GM23338 (cell line): ENCODE data around the gene HEPACAM. TPM values are rescaled to one million over a fixed set of nuclear protein-coding genes. Genes with fewer than 3 reads are reported as not detected.

ENCODE experiments used
- ATAC-seq: fragments of 200-7000 bp; cut with Tn5 transposase; 3 replicates; pipeline ENCODE4 v1.9.1; 2020
- DNase-seq: peaks from one replicate; pipeline ENCODE4 v3.0.0-alpha.2; 2015; ENCODE audit warnings: low spot score
- H2AFZ ChIP-seq: fragments of 200-600 bp; sonication (generic); 2 replicates; pipeline ENCODE4 v1.8.0; 2016; ENCODE audit warnings: antibody characterized with exemption, mild to moderate bottlenecking, moderate library complexity
- H3F3A ChIP-seq: fragments of 200-600 bp; sonication (generic); replicated peaks from 2 replicates; pipeline ENCODE4 v1.8.0; 2017; ENCODE audit warnings: antibody characterized with exemption, mixed run types, low read depth
- H3K27ac ChIP-seq: fragments of 200-600 bp; sonication (generic); 2 replicates; pipeline ENCODE4 v1.6.1; 2016; ENCODE audit warnings: low read depth
- H3K27me3 ChIP-seq: fragments of 200-600 bp; sonication (generic); 2 replicates; pipeline ENCODE4 v1.8.0; 2016; ENCODE audit warnings: mild to moderate bottlenecking, mixed run types, moderate library complexity; ENCODE audit not compliant: insufficient read depth
- H3K36me3 ChIP-seq: fragments of 200-600 bp; sonication (generic); 2 replicates; pipeline ENCODE4 v1.8.0; 2016; ENCODE audit warnings: mild to moderate bottlenecking; ENCODE audit not compliant: insufficient read depth
- H3K4me1 ChIP-seq: fragments of 200-600 bp; sonication (generic); 2 replicates; pipeline ENCODE4 v1.8.0; 2016; ENCODE audit warnings: mild to moderate bottlenecking, moderate library complexity; ENCODE audit not compliant: insufficient read depth
- H3K4me2 ChIP-seq: fragments of 200-600 bp; sonication (generic); 2 replicates; pipeline ENCODE4 v1.7.1; 2017; ENCODE audit warnings: mixed run types
- H3K4me3 ChIP-seq: fragments of 200-600 bp; sonication (generic); 2 replicates; pipeline ENCODE4 v1.6.1; 2016; ENCODE audit warnings: mixed run types
- H3K79me2 ChIP-seq: fragments of 200-600 bp; sonication (generic); replicated peaks from 2 replicates; pipeline ENCODE4 v1.8.0; 2017; ENCODE audit warnings: mild to moderate bottlenecking; ENCODE audit not compliant: insufficient read depth
- H3K9me2 ChIP-seq: fragments of 200-600 bp; sonication (generic); 2 replicates; pipeline ENCODE4 v1.8.0; 2017; ENCODE audit not compliant: insufficient read depth
- H4K20me1 ChIP-seq: fragments of 200-600 bp; sonication (generic); replicated peaks from 2 replicates; pipeline ENCODE4 v1.8.0; 2017; ENCODE audit warnings: mild to moderate bottlenecking; ENCODE audit not compliant: insufficient read depth
- H3K27ac Mint-ChIP-seq: 2 replicates; pipeline ENCODE4 v1.8.0; 2020; ENCODE audit warnings: inconsistent platforms, mild to moderate bottlenecking, moderate library complexity, mixed read lengths
- H3K27me3 Mint-ChIP-seq: 3 replicates; pipeline ENCODE4 v1.8.0; 2022; ENCODE audit warnings: low read depth, mild to moderate bottlenecking, moderate library complexity, mixed read lengths, inconsistent platforms; ENCODE audit not compliant: insufficient read depth, poor library complexity
- H3K36me3 Mint-ChIP-seq: 3 replicates; pipeline ENCODE4 v1.8.0; 2021; ENCODE audit warnings: low read depth, mild to moderate bottlenecking, inconsistent platforms, moderate library complexity, mixed read lengths
- H3K4me1 Mint-ChIP-seq: 3 replicates; pipeline ENCODE4 v1.8.0; 2020; ENCODE audit warnings: mild to moderate bottlenecking, inconsistent platforms, mixed read lengths
- H3K4me3 Mint-ChIP-seq: 3 replicates; pipeline ENCODE4 v1.8.0; 2021; ENCODE audit warnings: moderate library complexity, mild to moderate bottlenecking, inconsistent platforms, mixed read lengths
- H3K9me3 Mint-ChIP-seq: 3 replicates; pipeline ENCODE4 v1.8.0; 2020; ENCODE audit warnings: moderate library complexity, mild to moderate bottlenecking, inconsistent platforms, mixed read lengths
- CREB1 ChIP-seq: fragments of 250-450 bp; sonication (Bioruptor Pico); IDR thresholded peaks from 2 replicates; pipeline ENCODE4 v1.5.0; 2020; ENCODE audit warnings: low read depth, mild to moderate bottlenecking, moderate library complexity
- ETS1 ChIP-seq: IDR thresholded peaks from 2 replicates; pipeline ENCODE4 v1.6.1; 2016; ENCODE audit warnings: antibody characterized with exemption
- EZH2 ChIP-seq: fragments of 200-600 bp; sonication (generic); IDR thresholded peaks from one replicate; pipeline ENCODE4 v1.8.0; 2017; ENCODE audit warnings: antibody characterized with exemption, mild to moderate bottlenecking, low read depth; ENCODE audit not compliant: unreplicated experiment
- POLR2AphosphoS5 ChIP-seq: IDR thresholded peaks from 2 replicates; pipeline ENCODE4 v1.6.1; 2016; ENCODE audit warnings: antibody characterized with exemption, low read depth
- ZNF331 ChIP-seq: fragments of 250-450 bp; sonication (Bioruptor Pico); IDR thresholded peaks from 2 replicates; pipeline ENCODE4 v1.5.0; 2020; ENCODE audit warnings: low read depth, mild to moderate bottlenecking, moderate library complexity
- ZNF462 ChIP-seq: fragments of 250-450 bp; sonication (Bioruptor Pico); IDR thresholded peaks from 2 replicates; pipeline ENCODE4 v1.5.0; 2020; ENCODE audit warnings: mild to moderate bottlenecking, moderate library complexity
- polyA plus RNA-seq: library from polyadenylated mRNA; unstranded; fragments of >200 nt; fragmentation: Nextera tagmentation; extraction: Ambion mirVana; gene quantifications from 2 replicates; pipeline ENCODE4 v1.2.1, GENCODE V29; 2016
- total RNA-seq: library from RNA; depleted of rRNA; stranded (reverse); fragments of >200 nt; shearing (Covaris generic); gene quantifications from 2 replicates; pipeline ENCODE4 v1.2.3, GENCODE V29; 2014

HEPACAM gene
- total and polyA plus RNA-seq, 2 experiments from 2014 or later = 0.17 TPM; not detected in 1

- TF ChIP-seq ZNF462 (CRISPR knock-in tag) (no peak), CREB1 (no peak), ZNF331 (CRISPR knock-in tag) (no peak), POLR2AphosphoS5 (no peak)
Measured at GRCh38 chr11:124954590-124954955, 18.7 kb upstream of the HEPACAM start (continued).

- Histone ChIP-seq H3K27ac (peak within 1 kb of the TSS; percentile 51; the same call in 1 of the 2 replicates), H3K36me3 (no peaks in the 10 kb centered on the region), H3F3A (no peaks in the 10 kb centered on the region), H3K9me2 (peaks cover 26% of the 10 kb centered on the region), H3K4me2 (peak within 1 kb of the TSS; percentile 91), H3K4me3 (peak within 1 kb of the TSS; percentile 65), H3K79me2 (no peaks in the 10 kb centered on the region), H4K20me1 (no peaks in the 10 kb centered on the region), H3K27me3 (peaks cover 15% of the 10 kb centered on the region), H3K4me1 (peaks cover 3% of the 10 kb centered on the region; the same call in 1 of the 2 replicates), H2AFZ (peak within 1 kb of the TSS; percentile 96)
- TF ChIP-seq EZH2 = no peak
- TF ChIP-seq ETS1 = peak; percentile 67; the same call in 1 of the 2 replicates
- TF ChIP-seq CREB1 = peak; percentile 90
- peak; percentile 95 for TF ChIP-seq POLR2AphosphoS5
- Mint-ChIP-seq H3K27me3 (no peaks in the 10 kb centered on the region), H3K9me3 (no peaks in the 10 kb centered on the region; the same call in 2 of the 3 replicates), H3K27ac (no peak within 1 kb of the TSS), H3K36me3 (peaks cover 5% of the 10 kb centered on the region; the same call in 1 of the 3 replicates), H3K4me3 (no peak within 1 kb of the TSS), H3K4me1 (no peaks in the 10 kb centered on the region)
- DNase-seq = peak; percentile 100
- ATAC-seq = peak; percentile 99
Measured at GRCh38 chr11:124953753-124954589, 18.1 kb upstream of the HEPACAM start, which contains the start of gene CCDC15. TSS of gene CCDC15 (plus strand) at chr11:124954202. CDS start at chr11:124954733, 531 bp downstream.
